ENCODE results near the gene CTTN.

Gene CTTN

DNA sequence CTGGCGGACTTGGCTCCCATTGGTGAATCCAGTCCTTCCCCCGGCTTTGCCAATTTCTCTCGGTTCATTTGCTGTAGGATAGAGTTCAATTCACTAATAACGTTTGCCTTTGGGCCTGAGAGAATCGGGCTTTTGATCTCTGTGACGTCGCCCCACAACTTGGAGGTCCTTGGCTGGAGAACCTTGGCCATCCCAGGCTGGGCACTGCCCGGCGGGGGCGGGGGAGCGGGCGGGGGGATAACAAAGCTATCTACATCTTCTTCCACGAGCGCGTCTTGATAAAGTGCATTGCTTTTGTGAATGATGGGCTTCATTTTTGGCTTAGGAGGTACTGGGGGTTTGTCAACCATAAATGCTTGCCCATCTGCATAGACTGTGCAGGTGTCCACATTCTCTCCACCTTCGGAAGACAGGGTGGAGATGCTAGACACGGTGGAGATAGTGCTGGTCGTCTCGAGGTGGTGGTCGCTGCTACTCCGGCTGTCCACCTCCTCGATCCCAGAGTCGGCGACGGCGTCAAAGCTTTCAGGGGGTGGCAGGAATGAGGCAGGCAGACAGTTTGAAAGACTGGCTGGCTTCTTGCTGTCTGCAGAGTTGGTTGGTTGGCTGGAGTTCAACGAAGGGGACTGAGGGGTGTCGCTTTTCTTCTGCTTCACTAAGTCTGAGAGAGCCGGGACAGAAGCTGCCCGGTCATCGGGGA, 87.1 kb downstream of the CTTN start:
- TF ChIP-seq, protein P1, sequence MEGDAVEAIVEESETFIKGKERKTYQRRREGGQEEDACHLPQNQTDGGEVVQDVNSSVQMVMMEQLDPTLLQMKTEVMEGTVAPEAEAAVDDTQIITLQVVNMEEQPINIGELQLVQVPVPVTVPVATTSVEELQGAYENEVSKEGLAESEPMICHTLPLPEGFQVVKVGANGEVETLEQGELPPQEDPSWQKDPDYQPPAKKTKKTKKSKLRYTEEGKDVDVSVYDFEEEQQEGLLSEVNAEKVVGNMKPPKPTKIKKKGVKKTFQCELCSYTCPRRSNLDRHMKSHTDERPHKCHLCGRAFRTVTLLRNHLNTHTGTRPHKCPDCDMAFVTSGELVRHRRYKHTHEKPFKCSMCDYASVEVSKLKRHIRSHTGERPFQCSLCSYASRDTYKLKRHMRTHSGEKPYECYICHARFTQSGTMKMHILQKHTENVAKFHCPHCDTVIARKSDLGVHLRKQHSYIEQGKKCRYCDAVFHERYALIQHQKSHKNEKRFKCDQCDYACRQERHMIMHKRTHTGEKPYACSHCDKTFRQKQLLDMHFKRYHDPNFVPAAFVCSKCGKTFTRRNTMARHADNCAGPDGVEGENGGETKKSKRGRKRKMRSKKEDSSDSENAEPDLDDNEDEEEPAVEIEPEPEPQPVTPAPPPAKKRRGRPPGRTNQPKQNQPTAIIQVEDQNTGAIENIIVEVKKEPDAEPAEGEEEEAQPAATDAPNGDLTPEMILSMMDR (IDR thresholded peaks at IDR 0.05; ENCODE audit: low read depth, low read length), result no peak
- H3K4me3 ChIP-seq (ENCODE audit: low read depth, low read length), result no peak overlapping the region

DNA sequence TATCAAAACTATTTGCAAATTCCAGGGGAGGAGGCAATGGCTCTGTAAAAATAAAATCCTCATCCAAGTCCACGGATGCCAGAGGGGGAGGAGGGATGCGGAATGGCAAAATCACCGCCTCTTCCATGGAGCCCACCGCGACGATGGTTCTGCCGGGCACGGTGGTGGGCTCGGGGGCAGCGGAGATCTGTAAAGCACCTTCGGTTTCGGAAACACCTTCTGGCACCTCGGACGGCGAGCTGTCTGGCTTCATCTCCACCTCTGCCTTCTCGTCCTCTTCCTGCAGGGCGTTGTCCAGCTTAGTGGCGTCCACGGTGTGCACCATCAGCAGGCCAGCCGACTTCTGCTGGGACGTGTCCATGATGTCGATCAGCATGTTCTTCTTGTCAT, 87.7 kb downstream of the CTTN start:
- H3K4me3 ChIP-seq (ENCODE audit: low read depth, low read length), result no peak overlapping the region
- TF ChIP-seq, protein P1 (IDR thresholded peaks at IDR 0.05; ENCODE audit: low read depth, low read length), result no peak

All from WI38 (cell line).